Hepatocyte (in vitro differentiated cells): ENCODE data around the gene VOPP1.

Experiments used
- EZH2 ChIP-seq: fragments of 200-600 bp; sonication (generic); IDR thresholded peaks from 2 replicates; pipeline ENCODE4 v1.6.1; 2016; ENCODE audit warnings: antibody characterized with exemption, mild to moderate bottlenecking, borderline replicate concordance
- EZH2phosphoT487 ChIP-seq: fragments of 200-600 bp; sonication (generic); IDR thresholded peaks from one replicate; pipeline ENCODE4 v1.6.1; 2018; ENCODE audit warnings: antibody characterized with exemption, mild to moderate bottlenecking, low read depth, moderate library complexity; ENCODE audit not compliant: unreplicated experiment, severe bottlenecking
- TF ChIP-seq, protein P1 (sequence below): fragments of 200-600 bp; sonication (generic); IDR thresholded peaks from 2 replicates; pipeline ENCODE4 v1.5.1; 2016; ENCODE audit warnings: antibody characterized with exemption, mild to moderate bottlenecking; ENCODE audit not compliant: poor library complexity

DNA sequence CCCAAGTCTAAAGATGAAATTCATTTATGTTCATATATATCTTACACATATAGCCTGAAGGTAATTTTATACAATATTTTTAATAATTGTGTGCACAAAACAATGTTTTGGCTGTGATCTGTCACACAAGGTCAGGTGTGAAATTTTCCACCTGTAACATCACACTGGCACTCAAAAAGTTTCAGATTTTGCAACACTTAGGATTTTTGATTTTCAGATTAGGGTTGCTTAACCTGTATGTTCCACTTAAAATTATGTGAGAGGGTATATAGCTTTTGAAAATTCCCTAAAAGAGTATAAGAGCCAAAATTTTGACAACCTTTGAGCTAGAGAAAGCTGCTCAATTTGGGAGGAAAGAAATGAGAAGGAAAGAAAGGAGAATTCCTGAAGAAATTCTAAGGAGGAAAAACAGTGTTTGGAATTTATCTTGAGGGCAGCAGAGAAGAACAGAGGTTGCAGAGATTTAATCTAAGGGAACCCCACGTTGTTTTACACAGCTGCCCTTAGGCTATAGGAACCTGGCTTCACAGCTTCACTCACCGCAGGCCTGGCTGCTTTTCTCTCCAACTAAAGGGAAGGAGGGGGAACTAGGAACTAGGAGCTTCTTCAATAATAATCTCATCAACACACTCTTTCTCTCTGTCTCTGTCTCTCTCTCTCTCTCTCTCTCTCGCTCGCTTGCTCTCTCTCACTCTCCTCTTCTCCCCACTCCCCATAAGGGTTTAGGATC, 8.5 kb downstream of the VOPP1 start:
- TF ChIP-seq EZH2 (no peak), EZH2phosphoT487 (no peak)
- TF ChIP-seq, protein P1, sequence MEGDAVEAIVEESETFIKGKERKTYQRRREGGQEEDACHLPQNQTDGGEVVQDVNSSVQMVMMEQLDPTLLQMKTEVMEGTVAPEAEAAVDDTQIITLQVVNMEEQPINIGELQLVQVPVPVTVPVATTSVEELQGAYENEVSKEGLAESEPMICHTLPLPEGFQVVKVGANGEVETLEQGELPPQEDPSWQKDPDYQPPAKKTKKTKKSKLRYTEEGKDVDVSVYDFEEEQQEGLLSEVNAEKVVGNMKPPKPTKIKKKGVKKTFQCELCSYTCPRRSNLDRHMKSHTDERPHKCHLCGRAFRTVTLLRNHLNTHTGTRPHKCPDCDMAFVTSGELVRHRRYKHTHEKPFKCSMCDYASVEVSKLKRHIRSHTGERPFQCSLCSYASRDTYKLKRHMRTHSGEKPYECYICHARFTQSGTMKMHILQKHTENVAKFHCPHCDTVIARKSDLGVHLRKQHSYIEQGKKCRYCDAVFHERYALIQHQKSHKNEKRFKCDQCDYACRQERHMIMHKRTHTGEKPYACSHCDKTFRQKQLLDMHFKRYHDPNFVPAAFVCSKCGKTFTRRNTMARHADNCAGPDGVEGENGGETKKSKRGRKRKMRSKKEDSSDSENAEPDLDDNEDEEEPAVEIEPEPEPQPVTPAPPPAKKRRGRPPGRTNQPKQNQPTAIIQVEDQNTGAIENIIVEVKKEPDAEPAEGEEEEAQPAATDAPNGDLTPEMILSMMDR = no peak
